Liver (tissue), 9 donors: ENCODE results near the gene DNMT1. TPM values are rescaled to one million over a fixed set of nuclear protein-coding genes. Genes with fewer than 3 reads are reported as not detected.

ENCODE experiments used
- DNase-seq: peaks from one replicate; pipeline ENCODE4 v3.0.0-alpha.2; 2017; ENCODE audit warnings: low spot score
- H3K27ac ChIP-seq, 2 donors: one replicate each; pipeline ENCODE4 v1.7.0; 2013; ENCODE audit warnings: inconsistent platforms in 2 of 2, low read length in 2 of 2, control low read depth in 1 of 2, low read depth in 1 of 2, mild to moderate bottlenecking in 1 of 2
- H3K27me3 ChIP-seq, 4 donors: one replicate each; pipeline versions ENCODE4 v1.6.1 to v1.7.0; 2013; ENCODE audit warnings: low read length in 3 of 4, inconsistent platforms in 1 of 4, mild to moderate bottlenecking in 1 of 4, moderate library complexity in 1 of 4; ENCODE audit not compliant: control insufficient read depth in 4 of 4, insufficient read depth in 4 of 4
- H3K36me3 ChIP-seq, 4 donors: one replicate each; pipeline versions ENCODE4 v1.6.1 to v1.7.0; 2013; ENCODE audit warnings: low read length in 3 of 4, mild to moderate bottlenecking in 3 of 4, low read depth in 1 of 4, moderate library complexity in 1 of 4; ENCODE audit not compliant: control insufficient read depth in 4 of 4, insufficient read depth in 3 of 4
- H3K4me1 ChIP-seq, 4 donors: one replicate each; pipeline versions ENCODE4 v1.6.1 to v1.7.0; 2013; ENCODE audit warnings: low read length in 3 of 4, mild to moderate bottlenecking in 3 of 4, moderate library complexity in 1 of 4; ENCODE audit not compliant: control insufficient read depth in 4 of 4, insufficient read depth in 4 of 4
- H3K4me3 ChIP-seq, 3 donors: one replicate each; pipeline versions ENCODE4 v1.6.1 to v1.7.0; 2013; ENCODE audit warnings: low read length in 3 of 3, control low read depth in 1 of 3, low read depth in 1 of 3, mild to moderate bottlenecking in 1 of 3
- H3K9ac ChIP-seq, 2 donors: one replicate each; pipeline ENCODE4 v1.7.0; 2013; ENCODE audit warnings: low read length in 2 of 2, mild to moderate bottlenecking in 2 of 2, moderate library complexity in 2 of 2, control low read depth in 1 of 2, low read depth in 1 of 2
- H3K9me3 ChIP-seq, 4 donors: one replicate each; pipeline versions ENCODE4 v1.6.1 to v1.7.0; 2013; ENCODE audit warnings: low read length in 3 of 4; ENCODE audit not compliant: control insufficient read depth in 4 of 4
- EGR1 ChIP-seq, 2 donors: IDR thresholded peaks; 2 replicates each; pipeline ENCODE4 v1.6.1; 2016 to 2018; ENCODE audit warnings: antibody characterized with exemption in 2 of 2, low read depth in 2 of 2
- FOXA1 ChIP-seq: IDR thresholded peaks from 2 replicates; pipeline ENCODE4 v1.6.1; 2016; ENCODE audit warnings: antibody characterized with exemption
- FOXA2 ChIP-seq: IDR thresholded peaks from 2 replicates; pipeline ENCODE4 v1.6.1; 2016; ENCODE audit warnings: antibody characterized with exemption
- GABPA ChIP-seq, 2 donors: IDR thresholded peaks in 1 of 2; conservative IDR thresholded peaks in 1 of 2; 2 replicates each; pipeline ENCODE4 v1.6.1; 2016; ENCODE audit warnings: antibody characterized with exemption in 2 of 2, mild to moderate bottlenecking in 1 of 2, moderate library complexity in 1 of 2
- HNF4G ChIP-seq: IDR thresholded peaks from 2 replicates; pipeline ENCODE4 v1.6.1; 2016; ENCODE audit warnings: antibody characterized with exemption
- JUND ChIP-seq, 2 donors: IDR thresholded peaks; 2 replicates each; pipeline ENCODE4 v1.6.1; 2016; ENCODE audit warnings: antibody characterized with exemption in 2 of 2
- MAX ChIP-seq: IDR thresholded peaks from 2 replicates; pipeline ENCODE4 v1.6.1; 2016; ENCODE audit warnings: antibody characterized with exemption
- NR2F2 ChIP-seq: IDR thresholded peaks from 2 replicates; pipeline ENCODE4 v1.6.1; 2016; ENCODE audit warnings: antibody characterized with exemption
- RAD21 ChIP-seq, 2 donors: IDR thresholded peaks; 2 replicates each; pipeline ENCODE4 v1.6.1; 2016; ENCODE audit warnings: antibody characterized with exemption in 2 of 2, mild to moderate bottlenecking in 2 of 2
- RXRA ChIP-seq, 2 donors: IDR thresholded peaks; 2 replicates each; pipeline ENCODE4 v1.6.1; 2017 to 2018; ENCODE audit warnings: antibody characterized with exemption in 2 of 2, mild to moderate bottlenecking in 1 of 2
- TAF1 ChIP-seq: conservative IDR thresholded peaks from 2 replicates; pipeline ENCODE4 v1.6.1; 2016; ENCODE audit warnings: antibody characterized with exemption, mild to moderate bottlenecking
- YY1 ChIP-seq: IDR thresholded peaks from 2 replicates; pipeline ENCODE4 v1.6.1; 2016; ENCODE audit warnings: antibody characterized with exemption, mild to moderate bottlenecking
- ZBTB33 ChIP-seq: IDR thresholded peaks from 2 replicates; pipeline ENCODE4 v1.6.1; 2016; ENCODE audit warnings: antibody characterized with exemption
- WGBS: extraction: QIAGEN DNeasy Blood & Tissue Kit; methylation state at CpG from one replicate; pipeline ENCODE4 v1.1.7; 2013; 5-methylcytosine and 5-hydroxymethylcytosine counted together
- polyA plus RNA-seq, 2 donors: library from polyadenylated mRNA; stranded (reverse) in 1 of 2; unstranded in 1 of 2; fragments of 200-250 nt in 1 of 2; fragments of >200 nt in 1 of 2; fragmentation: Nextera tagmentation in 1 of 2; extraction: Ambion mirVana in 1 of 2; gene quantifications; one replicate each; pipeline versions ENCODE4 v1.2.1 to v1.2.3, GENCODE V29; 2013 to 2015
- total RNA-seq, 2 donors: library from RNA; depleted of rRNA; stranded (reverse); fragments of >200 nt; gene quantifications; one replicate each; pipeline ENCODE4 v1.2.3, GENCODE V29; 2014
- TF ChIP-seq, protein P1 (sequence below): IDR thresholded peaks from 2 replicates; pipeline ENCODE4 v1.6.1; 2016; ENCODE audit warnings: antibody characterized with exemption
- donor health status: healthy.
- donor health status: healthy.
- donor health status: healthy.
- donor health status: healthy.
- donor health status: healthy.

Gene DNMT1
- total and polyA plus RNA-seq, 4 donors: 8.7 to 47.1 (median 20.0) TPM

DNA sequence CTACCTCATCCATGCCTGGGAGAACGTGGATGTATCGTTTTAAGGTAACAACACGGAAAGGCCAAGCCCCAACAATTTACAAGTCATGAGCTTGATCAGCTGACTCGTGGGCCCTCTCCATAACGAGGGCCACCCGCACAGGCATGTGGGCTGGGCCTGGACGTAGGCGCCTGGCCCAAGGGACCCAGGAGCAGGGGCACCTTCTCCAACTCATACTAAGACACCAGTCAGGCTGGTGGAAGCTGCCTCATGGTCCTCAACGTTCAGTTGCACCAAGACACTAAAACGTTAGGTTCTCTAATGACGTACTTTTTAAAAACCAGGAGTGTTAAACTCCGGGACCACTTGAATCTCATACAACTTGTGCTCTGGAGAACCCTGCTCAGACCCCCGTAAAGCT, 53.3 kb downstream of the DNMT1 start:
- no peaks in the 10 kb centered on the region for H3K27me3 ChIP-seq
- H3K4me3 ChIP-seq: no peak overlapping the region
- 96% methylated on average over 13 of the region's 13 CpGs for WGBS
- DNase-seq: no peak
- H3K4me1 ChIP-seq: no peaks in the 10 kb centered on the region
- peaks cover 23 to 86% (median 50%) of the 10 kb centered on the region in 4 donors for H3K36me3 ChIP-seq
- H3K9ac ChIP-seq: no peak overlapping the region
- H3K9me3 ChIP-seq: no peaks in the 10 kb centered on the region
- no peak overlapping the region for H3K27ac ChIP-seq
- TF ChIP-seq RXRA (IDR thresholded peaks at IDR 0.05): no peak
- TF ChIP-seq TAF1: no peak
- no peak for TF ChIP-seq RAD21 (IDR thresholded peaks at IDR 0.05)
- TF ChIP-seq EGR1 (IDR thresholded peaks at IDR 0.05; ENCODE audit: low read depth in 2 of 2): no peak
- TF ChIP-seq GABPA (IDR thresholded peaks at IDR 0.05 in 1 of 2, conservative IDR thresholded peaks at IDR 0.05 in 1 of 2): no peak
- TF ChIP-seq, protein P1, sequence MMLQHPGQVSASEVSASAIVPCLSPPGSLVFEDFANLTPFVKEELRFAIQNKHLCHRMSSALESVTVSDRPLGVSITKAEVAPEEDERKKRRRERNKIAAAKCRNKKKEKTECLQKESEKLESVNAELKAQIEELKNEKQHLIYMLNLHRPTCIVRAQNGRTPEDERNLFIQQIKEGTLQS: no peak
- no peak for TF ChIP-seq MAX
- no peak for TF ChIP-seq HNF4G

DNA sequence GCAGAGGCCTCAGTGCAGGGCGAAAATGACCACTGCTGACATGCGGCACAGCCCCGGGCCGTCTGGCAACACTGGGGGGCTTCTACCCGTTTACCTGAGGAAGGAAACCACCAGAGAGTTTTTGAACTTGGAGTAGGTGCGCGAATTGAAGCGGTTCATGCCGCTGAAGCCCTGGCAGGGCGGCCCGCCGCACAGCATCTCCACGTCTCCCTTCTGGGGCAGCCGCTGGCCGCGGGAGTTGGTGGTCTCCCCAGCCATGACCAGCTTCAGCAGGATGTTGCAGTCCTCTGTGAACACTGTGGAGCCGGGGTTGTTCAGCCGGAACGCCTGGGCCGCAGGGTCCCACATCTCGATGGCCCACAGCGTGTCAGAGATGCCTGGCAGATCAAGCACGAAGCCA, 54.8 kb downstream of the DNMT1 start:
- Histone ChIP-seq H3K27ac (no peak overlapping the region), H3K9me3 (no peaks in the 10 kb centered on the region), H3K4me1 (no peaks in the 10 kb centered on the region), H3K4me3 (no peak overlapping the region), H3K27me3 (no peaks in the 10 kb centered on the region), H3K36me3 (peaks cover 32 to 84% (median 50%) of the 10 kb centered on the region in 4 donors), H3K9ac (no peak overlapping the region)
- DNase-seq: no peak
- TF ChIP-seq RAD21 (IDR thresholded peaks at IDR 0.05): no peak
- WGBS: 98% methylated on average over 23 of the region's 23 CpGs

DNA sequence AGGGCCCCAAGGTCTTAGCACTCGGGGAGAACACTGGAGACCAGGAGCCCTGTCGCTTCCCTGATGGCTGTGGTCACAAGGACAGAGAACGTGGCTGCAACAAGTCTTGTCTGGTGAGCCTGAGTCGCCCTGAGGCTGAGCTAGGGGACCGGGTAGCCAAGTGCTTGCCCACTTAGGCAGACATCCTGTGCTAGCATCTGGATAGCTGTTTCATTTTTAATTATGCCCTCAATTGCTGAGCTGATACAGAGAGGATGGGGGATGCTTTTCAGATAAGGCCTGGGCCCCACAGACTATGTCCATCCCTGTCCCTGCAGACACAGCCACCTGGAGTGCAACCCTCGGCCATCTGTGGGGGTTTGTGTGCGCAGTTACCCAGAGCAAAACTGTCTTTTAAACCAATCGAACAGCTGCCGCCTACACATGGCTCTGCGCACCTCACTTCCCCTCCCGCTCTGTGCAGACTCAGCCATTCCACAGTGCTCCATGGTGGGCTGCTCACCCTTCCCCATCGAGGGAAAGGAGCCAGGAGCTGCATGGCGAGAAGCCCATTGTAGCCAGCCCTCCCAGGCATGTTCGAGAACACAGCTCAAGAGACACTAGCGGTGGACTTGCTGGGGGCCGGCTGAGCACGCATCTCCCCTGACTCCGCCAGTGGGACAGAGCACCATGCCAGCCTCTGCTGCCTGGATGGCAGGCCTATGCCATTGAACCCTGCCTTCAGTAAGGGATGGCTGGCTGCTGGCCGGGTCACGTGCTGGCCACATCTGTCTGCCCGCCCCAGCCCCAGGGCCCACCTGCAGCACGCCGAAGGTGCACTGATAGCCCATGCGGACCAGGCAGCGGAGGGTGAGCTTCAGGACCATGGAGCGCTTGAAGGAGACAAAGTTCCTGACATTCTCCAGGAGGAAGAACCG, 55.6 kb downstream of the DNMT1 start:
- Histone ChIP-seq H3K9me3 (no peaks in the 10 kb centered on the region), H3K4me3 (no peak overlapping the region), H3K27me3 (no peaks in the 10 kb centered on the region), H3K9ac (no peak overlapping the region), H3K36me3 (peaks cover 33 to 84% (median 50%) of the 10 kb centered on the region in 4 donors), H3K27ac (no peak overlapping the region), H3K4me1 (no peaks in the 10 kb centered on the region)
- WGBS: 96% methylated on average over 27 of the region's 27 CpGs
- TF ChIP-seq EGR1 (IDR thresholded peaks at IDR 0.05; ENCODE audit: low read depth in 2 of 2) (no peak), RAD21 (IDR thresholded peaks at IDR 0.05) (no peak), RXRA (IDR thresholded peaks at IDR 0.05) (no peak), YY1 (no peak), NR2F2 (no peak), ZBTB33 (no peak), HNF4G (no peak), MAX (no peak), JUND (IDR thresholded peaks at IDR 0.05) (no peak), FOXA1 (no peak), TAF1 (no peak), FOXA2 (no peak)
- TF ChIP-seq, protein P1: no peak
- no peak for DNase-seq
